WTC11 (cell line): ENCODE data around the gene FERMT2. TPM values are rescaled to one million over a fixed set of nuclear protein-coding genes. Genes with fewer than 3 reads are reported as not detected.
A peak's percentile ranks its signal among the peaks of the same experiment; 100 is the strongest.

Experiments used
- ATAC-seq: fragments of 200-7000 bp; cut with Tn5 transposase; 2 replicates; pipeline ENCODE4 v1.10.0; 2021; ENCODE audit warnings: mild to moderate bottlenecking, moderate library complexity
- CTCF ChIA-PET: fragments of 300-600 bp; sonication (Branson Sonifier 250); formaldehyde crosslinking; loops from one replicate; lab custom pipeline; 2021; ENCODE audit warnings: antibody characterized with exemption; lab: Charles Lee
- POLR2A ChIA-PET: fragments of 350-600 bp; sonication (Branson Sonifier 250); formaldehyde crosslinking; loops from one replicate; lab custom pipeline; 2021; ENCODE audit warnings: antibody characterized with exemption; lab: Charles Lee
- DNase-seq: peaks from one replicate; pipeline ENCODE4 v3.0.0; 2021; ENCODE audit warnings: low spot score
- H3K27ac Mint-ChIP-seq: 2 replicates; pipeline ENCODE4 v1.8.0; 2021; ENCODE audit warnings: mixed read lengths
- H3K27me3 Mint-ChIP-seq: 2 replicates; pipeline ENCODE4 v1.8.0; 2021; ENCODE audit warnings: low read depth, mild to moderate bottlenecking, moderate library complexity, mixed read lengths
- H3K36me3 Mint-ChIP-seq: 2 replicates; pipeline ENCODE4 v1.8.0; 2021; ENCODE audit warnings: mixed read lengths
- H3K4me1 Mint-ChIP-seq: 2 replicates; pipeline ENCODE4 v1.8.0; 2022; ENCODE audit warnings: mixed read lengths
- H3K4me3 Mint-ChIP-seq: 2 replicates; pipeline ENCODE4 v1.8.0; 2021; ENCODE audit warnings: mild to moderate bottlenecking, moderate library complexity, mixed read lengths
- H3K9me3 Mint-ChIP-seq: 2 replicates; pipeline ENCODE4 v1.8.0; 2021; ENCODE audit warnings: mixed read lengths
- ARID4B ChIP-seq: sonication (generic); formaldehyde crosslinking; IDR thresholded peaks from 2 replicates; pipeline ENCODE4 v1.8.0; 2023; ENCODE audit warnings: missing genetic modification reagents, mild to moderate bottlenecking, borderline replicate concordance
- ETV6 ChIP-seq: sonication (generic); formaldehyde crosslinking; IDR thresholded peaks from 2 replicates; pipeline ENCODE4 v1.8.1; 2022; ENCODE audit warnings: mild to moderate bottlenecking, missing genetic modification reagents
- FOXP1 ChIP-seq: sonication (generic); formaldehyde crosslinking; IDR thresholded peaks from 2 replicates; pipeline ENCODE4 v1.8.0; 2022; ENCODE audit warnings: missing genetic modification reagents, mild to moderate bottlenecking, moderate library complexity, borderline replicate concordance
- GTF2I ChIP-seq: fragments of 250-450 bp; sonication (Bioruptor Pico); conservative IDR thresholded peaks from 2 replicates; pipeline ENCODE4 v1.4.0; 2021; ENCODE audit warnings: mild to moderate bottlenecking
- JAZF1 ChIP-seq: fragments of 250-450 bp; sonication (Bioruptor Pico); IDR thresholded peaks from 2 replicates; pipeline ENCODE4 v1.9.0; 2021; ENCODE audit warnings: moderate library complexity, mild to moderate bottlenecking, inconsistent platforms
- NR2C2 ChIP-seq: sonication (generic); formaldehyde crosslinking; IDR thresholded peaks from 2 replicates; pipeline ENCODE4 v1.8.0; 2022; ENCODE audit warnings: mild to moderate bottlenecking, missing genetic modification reagents
- TEAD4 ChIP-seq: sonication (generic); formaldehyde crosslinking; IDR thresholded peaks from 2 replicates; pipeline ENCODE4 v1.8.0; 2022; ENCODE audit warnings: mild to moderate bottlenecking, missing genetic modification reagents
- USF2 ChIP-seq: sonication (generic); formaldehyde crosslinking; IDR thresholded peaks from 2 replicates; pipeline ENCODE4 v1.8.1; 2023; ENCODE audit warnings: mild to moderate bottlenecking, missing genetic modification reagents, moderate library complexity
- ZNF281 ChIP-seq: sonication (generic); formaldehyde crosslinking; IDR thresholded peaks from 2 replicates; pipeline ENCODE4 v1.8.0; 2023; ENCODE audit warnings: mild to moderate bottlenecking, missing genetic modification reagents
- total RNA-seq: library from RNA; stranded (reverse); gene quantifications from 3 replicates; pipeline ENCODE4 v1.2.3, GENCODE V29; 2021
- TF ChIP-seq, protein P1 (sequence below): fragments of 250-450 bp; sonication (Bioruptor Pico); conservative IDR thresholded peaks from 2 replicates; pipeline ENCODE4 v1.9.0; 2021; ENCODE audit warnings: mild to moderate bottlenecking
- TF ChIP-seq, protein P2 (sequence below): sonication (generic); formaldehyde crosslinking; IDR thresholded peaks from 2 replicates; pipeline ENCODE4 v1.8.1; 2023; ENCODE audit warnings: mild to moderate bottlenecking, missing genetic modification reagents
- TF ChIP-seq, protein P3 (sequence below): sonication (generic); formaldehyde crosslinking; IDR thresholded peaks from 2 replicates; pipeline ENCODE4 v1.8.0; 2022; ENCODE audit warnings: missing genetic modification reagents
- TF ChIP-seq, protein P4 (sequence below): fragments of 250-450 bp; sonication (Bioruptor Pico); IDR thresholded peaks from 2 replicates; pipeline ENCODE4 v1.8.0; 2021; ENCODE audit warnings: mild to moderate bottlenecking

Gene FERMT2
- total RNA-seq, 1 experiment from 2014 or later: 92.8 TPM

DNA sequence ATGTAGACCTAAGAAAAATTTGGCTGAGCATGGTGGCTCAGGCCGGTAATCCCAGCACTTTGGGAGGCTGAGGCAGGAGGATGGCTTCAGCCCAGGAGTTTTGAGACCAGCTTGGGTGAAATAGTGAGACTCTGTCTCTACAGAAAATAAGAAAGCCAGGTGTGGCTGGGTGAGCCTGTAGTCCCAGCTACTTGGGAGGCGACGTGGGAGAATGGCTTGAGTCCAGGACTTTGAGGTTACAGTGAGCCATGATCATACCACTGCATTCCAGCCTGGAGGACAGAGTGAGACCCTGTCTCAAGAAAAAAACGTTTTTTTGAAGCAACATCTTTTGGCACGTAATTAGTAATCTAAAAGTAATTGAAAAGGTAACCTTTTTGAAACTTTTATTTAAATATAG, 70.9 kb downstream of the FERMT2 start:
- 0 out of 2 replicates have a peak, but pooled peaks cover 4% of the 10 kb centered on the region for H3K9me3 Mint-ChIP-seq
- peaks cover 57% of the 10 kb centered on the region for H3K4me1 Mint-ChIP-seq
- no peak overlapping the region for H3K4me3 Mint-ChIP-seq
- peak overlapping the region; percentile 68; the same call in 1 of the 2 replicates for H3K27ac Mint-ChIP-seq
- DNase-seq (no peak), ATAC-seq (no peak)
- no peaks in the 10 kb centered on the region for H3K27me3 Mint-ChIP-seq
- ChIA-PET CTCF (no interaction called here), POLR2A (interaction anchor here (0.8 kb wide), 1 partner anchor 150 kb away, joined by 3 read pairs; the partner anchor contains the start of gene STYX)
- H3K36me3 Mint-ChIP-seq: peaks cover 24% of the 10 kb centered on the region
- TF ChIP-seq NR2C2 (CRISPR knock-in tag): no peak
- no peak for TF ChIP-seq ZNF281
- no peak for TF ChIP-seq GTF2I (CRISPR knock-in tag)

DNA sequence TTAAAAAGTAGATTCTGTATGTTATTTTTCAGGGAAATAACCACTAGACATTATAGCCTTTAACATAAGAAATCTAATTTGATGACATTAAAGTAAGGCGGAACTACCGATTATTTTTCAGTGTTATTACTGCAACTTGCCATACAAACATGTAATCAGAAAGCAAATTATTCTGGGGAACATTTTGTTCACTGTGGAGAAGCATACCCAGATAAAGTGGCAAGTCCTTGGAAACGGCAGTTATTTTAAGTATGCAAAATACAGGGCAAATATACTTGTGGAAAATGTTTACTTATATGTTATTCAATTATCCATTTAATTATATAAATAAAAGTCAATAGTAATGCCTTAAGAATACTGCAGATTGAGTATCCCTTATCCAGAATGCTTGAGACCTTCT, 71.9 kb downstream of the FERMT2 start:
- H3K27ac Mint-ChIP-seq: no peak overlapping the region
- POLR2A ChIA-PET: no interaction called here
- H3K4me3 Mint-ChIP-seq: no peak overlapping the region
- H3K4me1 Mint-ChIP-seq: peaks cover 64% of the 10 kb centered on the region
- CTCF ChIA-PET: no interaction called here
- DNase-seq: no peak
- H3K27me3 Mint-ChIP-seq: no peaks in the 10 kb centered on the region
- peaks cover 25% of the 10 kb centered on the region for H3K36me3 Mint-ChIP-seq
- 0 out of 2 replicates have a peak, but pooled peaks cover 2% of the 10 kb centered on the region for H3K9me3 Mint-ChIP-seq
- no peak for ATAC-seq
- TF ChIP-seq ARID4B (CRISPR knock-in tag): no peak
- TF ChIP-seq TEAD4 (CRISPR knock-in tag): no peak
- TF ChIP-seq, protein P1, sequence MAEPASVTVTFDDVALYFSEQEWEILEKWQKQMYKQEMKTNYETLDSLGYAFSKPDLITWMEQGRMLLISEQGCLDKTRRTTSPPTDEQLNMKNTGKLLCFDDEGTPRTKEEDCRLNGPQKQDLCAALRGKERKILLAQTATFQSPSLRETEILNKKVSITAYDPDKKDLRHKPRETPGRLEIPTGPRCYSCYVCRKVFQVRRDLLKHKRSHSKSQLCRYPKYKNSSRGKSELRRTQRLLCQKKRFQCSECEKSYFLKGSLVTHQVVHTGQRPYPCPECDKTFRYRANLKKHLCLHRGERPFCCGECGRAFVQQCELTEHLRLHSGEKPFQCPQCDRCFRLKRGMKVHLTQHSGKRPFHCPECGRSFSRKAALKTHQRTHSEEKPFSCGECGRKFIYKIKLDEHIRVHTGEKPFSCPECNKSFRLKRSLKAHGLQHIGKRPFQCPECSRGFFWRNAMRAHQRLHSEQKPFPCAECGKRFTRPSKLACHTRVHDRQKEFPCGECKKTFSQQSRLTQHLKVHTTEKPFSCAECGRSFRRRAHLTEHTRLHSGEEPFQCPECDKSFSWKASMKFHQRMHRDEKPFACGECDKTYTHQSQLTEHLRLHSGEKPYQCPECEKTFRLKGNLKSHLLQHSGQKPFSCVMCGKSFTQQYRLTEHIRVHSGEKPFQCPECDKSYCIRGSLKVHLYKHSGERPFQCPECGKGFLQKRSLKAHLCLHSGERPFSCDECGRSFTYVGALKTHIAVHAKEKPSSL (CRISPR knock-in tag): no peak
- TF ChIP-seq, protein P2, sequence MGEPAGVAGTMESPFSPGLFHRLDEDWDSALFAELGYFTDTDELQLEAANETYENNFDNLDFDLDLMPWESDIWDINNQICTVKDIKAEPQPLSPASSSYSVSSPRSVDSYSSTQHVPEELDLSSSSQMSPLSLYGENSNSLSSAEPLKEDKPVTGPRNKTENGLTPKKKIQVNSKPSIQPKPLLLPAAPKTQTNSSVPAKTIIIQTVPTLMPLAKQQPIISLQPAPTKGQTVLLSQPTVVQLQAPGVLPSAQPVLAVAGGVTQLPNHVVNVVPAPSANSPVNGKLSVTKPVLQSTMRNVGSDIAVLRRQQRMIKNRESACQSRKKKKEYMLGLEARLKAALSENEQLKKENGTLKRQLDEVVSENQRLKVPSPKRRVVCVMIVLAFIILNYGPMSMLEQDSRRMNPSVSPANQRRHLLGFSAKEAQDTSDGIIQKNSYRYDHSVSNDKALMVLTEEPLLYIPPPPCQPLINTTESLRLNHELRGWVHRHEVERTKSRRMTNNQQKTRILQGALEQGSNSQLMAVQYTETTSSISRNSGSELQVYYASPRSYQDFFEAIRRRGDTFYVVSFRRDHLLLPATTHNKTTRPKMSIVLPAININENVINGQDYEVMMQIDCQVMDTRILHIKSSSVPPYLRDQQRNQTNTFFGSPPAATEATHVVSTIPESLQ (CRISPR knock-in tag): no peak
- TF ChIP-seq, protein P3, sequence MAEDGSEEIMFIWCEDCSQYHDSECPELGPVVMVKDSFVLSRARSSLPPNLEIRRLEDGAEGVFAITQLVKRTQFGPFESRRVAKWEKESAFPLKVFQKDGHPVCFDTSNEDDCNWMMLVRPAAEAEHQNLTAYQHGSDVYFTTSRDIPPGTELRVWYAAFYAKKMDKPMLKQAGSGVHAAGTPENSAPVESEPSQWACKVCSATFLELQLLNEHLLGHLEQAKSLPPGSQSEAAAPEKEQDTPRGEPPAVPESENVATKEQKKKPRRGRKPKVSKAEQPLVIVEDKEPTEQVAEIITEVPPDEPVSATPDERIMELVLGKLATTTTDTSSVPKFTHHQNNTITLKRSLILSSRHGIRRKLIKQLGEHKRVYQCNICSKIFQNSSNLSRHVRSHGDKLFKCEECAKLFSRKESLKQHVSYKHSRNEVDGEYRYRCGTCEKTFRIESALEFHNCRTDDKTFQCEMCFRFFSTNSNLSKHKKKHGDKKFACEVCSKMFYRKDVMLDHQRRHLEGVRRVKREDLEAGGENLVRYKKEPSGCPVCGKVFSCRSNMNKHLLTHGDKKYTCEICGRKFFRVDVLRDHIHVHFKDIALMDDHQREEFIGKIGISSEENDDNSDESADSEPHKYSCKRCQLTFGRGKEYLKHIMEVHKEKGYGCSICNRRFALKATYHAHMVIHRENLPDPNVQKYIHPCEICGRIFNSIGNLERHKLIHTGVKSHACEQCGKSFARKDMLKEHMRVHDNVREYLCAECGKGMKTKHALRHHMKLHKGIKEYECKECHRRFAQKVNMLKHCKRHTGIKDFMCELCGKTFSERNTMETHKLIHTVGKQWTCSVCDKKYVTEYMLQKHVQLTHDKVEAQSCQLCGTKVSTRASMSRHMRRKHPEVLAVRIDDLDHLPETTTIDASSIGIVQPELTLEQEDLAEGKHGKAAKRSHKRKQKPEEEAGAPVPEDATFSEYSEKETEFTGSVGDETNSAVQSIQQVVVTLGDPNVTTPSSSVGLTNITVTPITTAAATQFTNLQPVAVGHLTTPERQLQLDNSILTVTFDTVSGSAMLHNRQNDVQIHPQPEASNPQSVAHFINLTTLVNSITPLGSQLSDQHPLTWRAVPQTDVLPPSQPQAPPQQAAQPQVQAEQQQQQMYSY (CRISPR knock-in tag): no peak
- TF ChIP-seq ZNF281: no peak
- no peak for TF ChIP-seq JAZF1 (CRISPR knock-in tag)
- TF ChIP-seq USF2 (CRISPR knock-in tag): no peak
- TF ChIP-seq, protein P4, sequence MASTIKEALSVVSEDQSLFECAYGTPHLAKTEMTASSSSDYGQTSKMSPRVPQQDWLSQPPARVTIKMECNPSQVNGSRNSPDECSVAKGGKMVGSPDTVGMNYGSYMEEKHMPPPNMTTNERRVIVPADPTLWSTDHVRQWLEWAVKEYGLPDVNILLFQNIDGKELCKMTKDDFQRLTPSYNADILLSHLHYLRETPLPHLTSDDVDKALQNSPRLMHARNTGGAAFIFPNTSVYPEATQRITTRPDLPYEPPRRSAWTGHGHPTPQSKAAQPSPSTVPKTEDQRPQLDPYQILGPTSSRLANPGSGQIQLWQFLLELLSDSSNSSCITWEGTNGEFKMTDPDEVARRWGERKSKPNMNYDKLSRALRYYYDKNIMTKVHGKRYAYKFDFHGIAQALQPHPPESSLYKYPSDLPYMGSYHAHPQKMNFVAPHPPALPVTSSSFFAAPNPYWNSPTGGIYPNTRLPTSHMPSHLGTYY: no peak
- TF ChIP-seq FOXP1 (CRISPR knock-in tag): no peak
- no peak for TF ChIP-seq ETV6 (CRISPR knock-in tag)
